NCI-H187 treated with DMSO at 0.1 percent for 48 hours (cell line): ENCODE measurements around the gene LEFTY2.
"Not testable (repeated sequence)": the region's sequence is repeated elsewhere in the genome, so short reads cannot be mapped to it uniquely, and the experiment has no call there.

Experiments
- DNase-seq: peaks from one replicate; lab custom pipeline; 2025; lab: John Stamatoyannopoulos, UW

LEFTY2 gene

GRCh38 chr1:225941187-225941941, at the start of gene LEFTY2:
TSS of gene LEFTY2 (minus strand) at chr1:225941220. CDS start at chr1:225941140, 80 bp downstream.
- DNase-seq: no peak

GRCh38 chr1:225987491-225988316, 46.7 kb upstream of the LEFTY2 start:
- no peak for DNase-seq

DNA sequence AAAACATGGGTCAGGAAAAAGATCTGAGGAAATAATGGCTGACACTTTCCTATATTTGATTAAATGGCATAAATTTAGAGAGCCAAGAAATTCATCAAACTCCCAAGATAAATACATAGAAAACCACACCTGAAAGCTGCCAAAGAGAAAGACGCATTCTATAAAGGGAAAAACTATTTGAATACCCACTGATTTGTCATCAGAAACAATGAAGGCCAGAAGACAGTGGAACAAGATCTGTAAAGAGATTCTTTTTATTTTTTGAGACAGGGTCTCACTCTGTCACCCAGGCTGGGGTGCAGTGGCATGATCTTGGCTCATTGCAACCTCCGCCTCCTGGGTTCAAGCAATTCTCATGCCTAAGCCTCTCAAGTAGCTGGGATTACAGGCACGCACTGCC, 40.7 kb upstream of the LEFTY2 start:
- DNase-seq: no peak

DNA sequence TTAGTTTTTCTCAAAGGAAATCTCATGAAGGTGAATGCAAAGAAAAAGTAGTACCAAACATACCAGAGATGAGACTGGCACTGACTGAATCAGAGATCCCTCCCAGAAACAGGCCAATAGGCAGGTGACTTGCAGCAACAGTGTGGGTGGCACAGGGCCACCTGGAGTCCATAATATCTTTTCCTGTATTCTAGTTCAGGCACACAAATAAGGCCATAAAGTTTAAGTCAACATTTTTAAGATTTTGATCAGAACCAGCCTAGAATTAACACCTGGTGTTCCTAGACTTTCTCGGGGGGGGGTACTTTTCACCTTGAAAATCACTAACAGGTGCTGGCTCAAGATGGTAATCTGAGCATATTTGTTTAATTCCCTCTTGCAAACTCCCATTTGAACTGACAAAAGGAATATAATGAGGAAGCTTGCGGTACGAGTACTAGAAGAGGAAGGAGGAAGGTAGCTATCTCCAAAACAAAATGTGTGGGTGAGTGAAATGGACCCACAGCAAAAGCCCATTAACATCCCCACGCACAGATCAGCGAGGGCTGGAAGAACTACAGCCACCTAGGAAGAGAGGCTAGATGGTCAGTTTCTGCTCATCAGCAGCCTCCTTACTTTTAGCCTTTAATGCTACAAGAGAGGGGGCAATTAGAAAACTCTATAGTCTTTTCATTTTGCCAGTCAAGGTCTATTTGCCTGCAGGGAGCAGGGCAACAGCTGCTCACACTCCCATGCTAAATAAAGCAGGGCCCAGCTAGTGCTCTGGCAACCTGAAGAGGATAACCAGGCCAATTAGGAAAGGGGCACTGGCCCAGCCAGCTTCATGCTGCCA, 39.2 kb upstream of the LEFTY2 start:
- no peak for DNase-seq

- DNase-seq: no peak
These were observed 38.4 kb upstream of the LEFTY2 start for GRCh38 chr1:225979421-225979820.

GRCh38 chr1:225977937-225978748, 37.1 kb upstream of the LEFTY2 start:
- no peak for DNase-seq

GRCh38 chr1:225975146-225975545, 34.1 kb upstream of the LEFTY2 start:
- DNase-seq: not testable (repeated sequence)

- no peak for DNase-seq
These were observed 33.4 kb upstream of the LEFTY2 start for GRCh38 chr1:225974454-225974853.

DNA sequence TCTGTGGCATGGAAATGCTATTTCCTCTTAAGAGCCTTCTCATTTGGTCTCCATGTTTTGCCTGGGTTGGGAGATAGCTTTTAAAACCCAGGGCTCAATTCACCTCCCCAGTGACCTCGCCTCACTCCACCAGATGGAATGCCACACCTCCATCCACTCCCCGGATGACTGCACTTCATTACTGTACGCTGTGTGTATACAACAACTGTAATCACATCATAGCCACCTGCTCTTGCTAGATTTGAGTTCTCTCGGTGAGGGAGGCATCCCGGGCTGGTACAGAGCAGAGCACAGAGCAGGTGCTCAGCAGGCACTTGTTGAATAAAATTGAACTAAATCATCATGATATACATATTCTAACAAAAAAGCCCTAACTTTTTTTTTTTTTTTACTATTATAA, 32.1 kb upstream of the LEFTY2 start:
- peak; percentile 72 for DNase-seq

GRCh38 chr1:225972344-225973152, 31.5 kb upstream of the LEFTY2 start:
- no peak for DNase-seq

- DNase-seq: not testable (repeated sequence)
These were observed 29.7 kb upstream of the LEFTY2 start for GRCh38 chr1:225970592-225971157.

- not testable (repeated sequence) for DNase-seq
These were observed 28.7 kb upstream of the LEFTY2 start for GRCh38 chr1:225969751-225970150.

DNA sequence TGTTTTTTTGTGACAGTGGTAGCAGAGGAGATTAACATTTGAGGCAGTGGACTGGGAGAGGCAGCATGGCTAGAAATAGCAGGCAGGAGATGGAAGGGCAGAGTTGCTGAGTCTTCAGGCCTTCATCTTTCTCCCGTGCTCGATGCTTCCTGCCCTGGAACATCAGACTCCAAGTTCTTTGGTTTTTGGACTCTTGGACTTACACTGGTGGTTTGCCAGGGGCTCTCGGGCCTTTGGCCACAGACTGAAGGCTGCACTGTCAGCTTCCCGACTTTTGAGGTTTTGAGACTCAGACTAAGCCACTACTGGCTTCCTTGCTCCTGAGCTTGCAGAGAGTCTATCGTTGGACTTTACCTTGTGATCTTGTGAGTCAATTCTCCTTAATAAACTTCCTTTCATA, 24.2 kb upstream of the LEFTY2 start:
- DNase-seq: no peak

DNA sequence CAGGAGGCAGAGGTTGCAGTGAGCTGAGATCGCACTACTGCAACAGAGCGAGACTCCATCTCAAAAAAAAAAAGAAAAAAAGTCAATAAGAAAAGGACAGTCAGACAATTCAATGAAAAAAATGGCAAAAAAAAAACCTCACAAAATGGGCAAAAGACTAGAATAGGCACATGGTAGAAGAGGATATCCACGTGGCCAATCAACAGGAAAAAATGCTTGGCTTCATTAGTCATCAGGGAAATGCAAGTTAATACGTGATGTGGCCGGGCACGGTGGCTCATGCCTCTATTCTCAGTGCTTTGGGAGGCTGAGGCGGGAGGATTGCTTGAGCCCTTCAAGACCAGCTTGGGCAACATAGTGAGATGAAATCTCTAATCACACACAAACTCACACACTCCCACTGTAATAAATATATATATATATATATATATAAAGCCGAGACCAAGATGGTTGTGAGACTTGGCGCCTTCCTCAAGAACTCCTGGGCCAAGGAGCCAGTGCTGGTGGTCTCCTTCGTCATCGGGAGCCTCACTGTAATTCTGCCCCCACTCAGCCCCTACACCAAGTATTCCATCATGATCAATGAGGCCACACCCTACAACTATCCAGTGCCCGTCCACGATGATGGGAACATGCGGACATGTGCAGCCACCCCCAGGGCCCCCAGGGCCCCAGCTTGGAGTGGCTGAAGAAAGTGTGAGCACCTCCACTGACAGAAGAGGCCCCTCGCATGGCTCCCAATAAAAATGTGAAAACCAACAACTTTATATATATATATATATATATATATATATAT, 22.9 kb upstream of the LEFTY2 start:
- no peak for DNase-seq

DNA sequence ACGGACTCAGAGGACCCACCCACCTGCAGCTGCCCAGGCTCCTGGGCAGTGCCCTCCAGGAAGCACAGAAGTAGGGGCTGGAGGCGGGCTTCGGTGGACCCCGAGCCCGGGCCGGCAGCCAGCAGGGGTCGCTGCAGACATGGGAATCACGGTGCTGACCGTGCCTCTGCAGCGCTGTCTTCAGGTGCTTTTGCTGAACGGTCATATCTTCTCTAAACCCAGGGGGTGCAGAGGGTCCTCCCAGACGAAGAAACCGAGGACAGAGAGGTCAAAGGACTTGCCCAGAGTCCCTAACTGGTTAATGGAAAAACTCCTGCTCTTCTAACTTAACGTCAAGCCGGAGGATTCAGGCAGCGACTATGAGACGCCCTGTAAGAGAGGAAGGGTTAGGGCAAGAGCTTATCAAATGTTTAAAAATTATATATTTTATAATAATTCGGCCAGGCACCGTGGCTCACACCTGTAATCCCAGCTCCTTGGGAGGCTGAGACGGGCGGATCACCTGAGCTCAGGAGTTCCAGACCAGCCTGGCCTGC, 21.5 kb upstream of the LEFTY2 start:
- DNase-seq: no peak

DNA sequence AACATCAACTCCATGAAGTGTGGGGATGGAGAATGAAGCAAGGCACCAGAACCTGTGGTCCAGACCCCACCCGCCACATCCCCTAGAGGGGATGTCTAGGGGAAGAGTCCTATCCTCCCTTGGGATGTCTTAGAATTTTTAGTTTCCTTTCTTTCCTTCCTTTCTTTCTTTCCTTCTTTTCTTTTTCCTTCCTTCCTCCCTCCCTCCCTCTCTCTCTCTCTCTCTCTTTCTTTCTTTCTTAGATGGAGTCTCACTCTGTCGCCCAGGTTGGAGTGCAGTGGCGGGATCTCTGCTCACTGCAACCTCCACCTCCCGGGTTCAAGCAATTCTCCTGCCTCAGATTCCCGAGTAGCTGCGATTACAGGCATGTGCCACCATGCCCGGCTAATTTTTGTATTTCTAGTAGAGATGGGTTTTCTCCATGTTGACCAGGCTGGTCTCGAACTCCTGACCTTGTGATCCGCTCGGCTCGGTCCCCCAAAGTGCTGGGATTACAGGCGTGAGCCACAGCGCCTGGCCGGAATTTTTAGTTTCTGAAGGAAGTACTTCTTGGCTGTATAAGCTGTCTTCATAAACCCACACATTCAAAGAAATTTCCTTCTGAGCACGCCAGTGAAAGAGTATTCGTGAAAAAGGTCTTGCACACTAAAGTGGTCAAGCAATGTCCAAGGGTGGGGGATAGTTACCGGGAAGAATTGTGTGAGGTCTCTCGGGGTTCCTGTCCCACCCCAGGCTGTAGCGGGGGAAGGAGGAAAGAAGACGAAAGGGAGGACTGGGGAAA, 20.8 kb upstream of the LEFTY2 start:
- no peak for DNase-seq

- DNase-seq: no peak
These were observed 17.0 kb upstream of the LEFTY2 start for GRCh38 chr1:225958041-225958440.

- no peak for DNase-seq
These were observed 13.7 kb upstream of the LEFTY2 start for GRCh38 chr1:225954753-225955152.
